HepG2 (cell line): Measurements from ENCODE around the gene EIF4G1. TPM values are rescaled to one million over a fixed set of nuclear protein-coding genes. Genes with fewer than 3 reads are reported as not detected.
A peak's percentile ranks its signal among the peaks of the same experiment; 100 is the strongest.

Source experiments
- ATF2 ChIP-seq: sonication (generic); formaldehyde crosslinking; IDR thresholded peaks from 2 replicates; pipeline ENCODE4 v1.4.0; 2020; ENCODE audit warnings: missing genetic modification reagents
- E2F1 ChIP-seq: sonication (generic); formaldehyde crosslinking; IDR thresholded peaks from 2 replicates; pipeline ENCODE4 v1.5.0; 2020; ENCODE audit warnings: missing genetic modification reagents
- HIVEP1 ChIP-seq: sonication (generic); formaldehyde crosslinking; IDR thresholded peaks from 2 replicates; pipeline ENCODE4 v1.4.0; 2020; ENCODE audit warnings: mild to moderate bottlenecking, missing genetic modification reagents
- HMGA1 ChIP-seq: sonication (generic); formaldehyde crosslinking; conservative IDR thresholded peaks from 2 replicates; pipeline ENCODE4 v1.4.0; 2020; ENCODE audit warnings: missing genetic modification reagents
- HNRNPUL1 ChIP-seq: fragments of 200-400 bp; formaldehyde crosslinking; IDR thresholded peaks from 2 replicates; pipeline ENCODE4 v1.6.1; 2017; ENCODE audit warnings: low read depth, mild to moderate bottlenecking, low read length, moderate library complexity
- HOXA9 ChIP-seq: sonication (generic); formaldehyde crosslinking; IDR thresholded peaks from 2 replicates; pipeline ENCODE4 v1.8.1; 2022; ENCODE audit warnings: missing genetic modification reagents, mild to moderate bottlenecking, moderate library complexity, borderline replicate concordance
- KDM6A ChIP-seq: IDR thresholded peaks from 2 replicates; pipeline ENCODE4 v1.6.1; 2016; ENCODE audit warnings: low read depth
- LRRFIP1 ChIP-seq: sonication (generic); formaldehyde crosslinking; conservative IDR thresholded peaks from 2 replicates; pipeline ENCODE4 v1.4.0; 2020; ENCODE audit warnings: missing genetic modification reagents
- MXD4 ChIP-seq: IDR thresholded peaks from 2 replicates; pipeline ENCODE4 v1.6.1; 2016; ENCODE audit warnings: mild to moderate bottlenecking, missing biosample characterization, missing genetic modification reagents
- NPAS2 ChIP-seq: sonication (generic); formaldehyde crosslinking; IDR thresholded peaks from 2 replicates; pipeline ENCODE4 v1.8.0; 2022; ENCODE audit warnings: mild to moderate bottlenecking, missing genetic modification reagents, borderline replicate concordance
- POGZ ChIP-seq: sonication (generic); formaldehyde crosslinking; IDR thresholded peaks from 2 replicates; pipeline ENCODE4 v1.4.0; 2020; ENCODE audit warnings: mild to moderate bottlenecking, missing genetic modification reagents
- REXO4 ChIP-seq: sonication (generic); formaldehyde crosslinking; IDR thresholded peaks from 2 replicates; pipeline ENCODE4 v1.8.0; 2022; ENCODE audit warnings: missing genetic modification reagents, mild to moderate bottlenecking, borderline replicate concordance
- ZBTB37 ChIP-seq: sonication (generic); formaldehyde crosslinking; IDR thresholded peaks from 2 replicates; pipeline ENCODE4 v1.4.0; 2020; ENCODE audit warnings: mild to moderate bottlenecking, missing genetic modification reagents
- ZNF33A ChIP-seq: sonication (generic); formaldehyde crosslinking; IDR thresholded peaks from 2 replicates; pipeline ENCODE4 v1.5.1; 2020; ENCODE audit warnings: missing genetic modification reagents, mild to moderate bottlenecking, moderate library complexity, borderline replicate concordance
- ZNF441 ChIP-seq: sonication (generic); formaldehyde crosslinking; IDR thresholded peaks from 2 replicates; pipeline ENCODE4 v1.7.0; 2021; ENCODE audit warnings: missing genetic modification reagents, borderline replicate concordance
- ZNF552 ChIP-seq: sonication (generic); formaldehyde crosslinking; IDR thresholded peaks from 2 replicates; pipeline ENCODE4 v1.9.0; 2022; ENCODE audit warnings: missing genetic modification reagents, mild to moderate bottlenecking, borderline replicate concordance
- ZNF598 ChIP-seq: sonication (generic); formaldehyde crosslinking; IDR thresholded peaks from 2 replicates; pipeline ENCODE4 v1.5.1; 2020; ENCODE audit warnings: mild to moderate bottlenecking, missing genetic modification reagents, borderline replicate concordance
- ZNF629 ChIP-seq: sonication (generic); formaldehyde crosslinking; conservative IDR thresholded peaks from 2 replicates; pipeline ENCODE4 v1.5.0; 2020; ENCODE audit warnings: missing genetic modification reagents
- ZNF740 ChIP-seq: sonication (generic); formaldehyde crosslinking; IDR thresholded peaks from 2 replicates; pipeline ENCODE4 v1.4.0; 2020; ENCODE audit warnings: missing genetic modification reagents
- polyA plus RNA-seq, 8 experiments: library from polyadenylated mRNA; depleted of rRNA in 3 of 8; stranded (reverse) in 7 of 8; unstranded in 1 of 8; fragments of >200 nt; fragmentation: Illumina TruSeq in 4 of 8; extraction: Trizol in 4 of 8; gene quantifications; 2 replicates each; pipeline versions ENCODE4 v1.2.1 to v1.2.3, GENCODE V29; 2011 to 2016; ENCODE audit warnings: low read depth in 4 of 8, missing spikeins in 1 of 8, mixed read lengths in 1 of 8; ENCODE audit not compliant: insufficient read depth in 1 of 8
- total RNA-seq, 5 experiments: library from RNA; depleted of rRNA; stranded (reverse); fragments of >200 nt; fragmentation: Illumina TruSeq; extraction: Trizol; gene quantifications; 2 replicates each; pipeline ENCODE4 v1.2.3, GENCODE V29; 2016; ENCODE audit warnings: low read depth in 1 of 5

The EIF4G1 gene
- total and polyA plus RNA-seq, 2 of the 13 experiments (the other 11 are each of a cell fraction or from before 2014, with no cell fraction given), result 208 to 213 TPM

GRCh38 chr3:184335661-184336546 lies 21.5 kb downstream of the EIF4G1 start (continued):
- TF ChIP-seq LRRFIP1 (no peak), ZNF552 (0 out of 2 replicates have a peak, but pooled peaks have one; percentile 67), ZNF740 (CRISPR knock-in tag) (no peak), HNRNPUL1 (no peak), ZNF598 (no peak), POGZ (CRISPR knock-in tag) (peak; percentile 64; the same call in 1 of the 2 replicates), MXD4 (CRISPR knock-in tag) (0 out of 2 replicates have a peak, but pooled peaks have one; percentile 43), ZNF441 (CRISPR knock-in tag) (peak; percentile 70; the same call in 1 of the 2 replicates), REXO4 (CRISPR knock-in tag) (peak; percentile 78; the same call in 1 of the 2 replicates), ZBTB37 (CRISPR knock-in tag) (no peak), ZNF33A (no peak), NPAS2 (CRISPR knock-in tag) (no peak), HMGA1 (CRISPR knock-in tag) (no peak), HIVEP1 (CRISPR knock-in tag) (0 out of 2 replicates have a peak, but pooled peaks have one; percentile 55), ZNF629 (CRISPR knock-in tag) (no peak), E2F1 (CRISPR knock-in tag) (no peak), HOXA9 (CRISPR knock-in tag) (no peak), ATF2 (CRISPR knock-in tag) (peak; percentile 83), KDM6A (CRISPR knock-in tag) (no peak)
